GM21360 (cell line): ENCODE measurements around the gene COG2.
"Not testable (repeated sequence)": the region's sequence is repeated elsewhere in the genome, so short reads cannot be mapped to it uniquely, and the experiment has no call there.

Experiments
- ATAC-seq: cut with Tn5 transposase; IDR thresholded peaks from one replicate; pipeline ENCODE4 v1.9.1; 2021; ENCODE audit warnings: mild to moderate bottlenecking, moderate library complexity; ENCODE audit not compliant: unreplicated experiment

Gene COG2

GRCh38 chr1:230626232-230626631 lies 16.0 kb upstream of the COG2 start:
- ATAC-seq: no peak

GRCh38 chr1:230627767-230628166 lies 14.5 kb upstream of the COG2 start:
- ATAC-seq: no peak

DNA sequence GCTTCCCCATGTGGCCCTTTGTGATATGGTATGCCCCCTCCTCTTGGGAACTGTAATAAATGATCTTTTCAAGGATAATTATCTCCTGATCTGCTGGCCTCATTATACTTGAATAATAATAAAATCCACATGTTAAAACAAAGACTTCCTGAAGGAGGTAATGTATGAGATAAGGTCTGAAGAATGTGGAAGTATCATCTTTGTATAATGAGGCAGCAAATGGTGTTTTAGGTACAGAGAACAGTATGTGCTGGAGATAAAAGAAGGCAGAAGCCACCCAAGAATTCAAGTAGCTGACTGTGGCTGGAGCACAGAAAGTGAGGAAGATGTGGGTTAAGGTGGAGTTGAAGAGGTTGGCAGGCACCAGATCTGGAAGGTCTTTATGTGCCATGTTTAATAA lies 12.8 kb upstream of the COG2 start:
- ATAC-seq: no peak

- ATAC-seq: no peak
Measured at GRCh38 chr1:230631477-230631876, 10.8 kb upstream of the COG2 start.

GRCh38 chr1:230632273-230632873 lies 9.9 kb upstream of the COG2 start:
- ATAC-seq: peak; percentile 55

GRCh38 chr1:230633469-230633868 lies 8.8 kb upstream of the COG2 start:
- ATAC-seq: no peak

DNA sequence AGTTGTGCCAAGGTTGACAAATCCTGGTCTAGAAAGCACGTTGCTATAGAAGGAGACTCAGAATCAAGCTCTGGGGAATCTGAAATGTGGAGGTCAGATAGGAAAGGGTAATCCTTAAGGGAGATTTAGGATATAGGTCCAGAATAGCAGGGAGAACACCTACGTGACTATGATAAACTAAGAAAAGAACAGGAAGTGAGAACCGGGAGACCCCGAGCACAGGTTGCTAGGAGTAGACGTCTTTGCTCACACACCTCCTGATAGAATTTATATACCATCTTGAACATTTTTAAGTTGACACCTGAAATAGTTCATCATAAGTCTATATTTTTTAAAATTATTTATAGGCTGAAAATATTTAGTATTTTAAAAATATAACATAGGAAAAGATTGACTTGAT lies 7.9 kb upstream of the COG2 start:
- no peak for ATAC-seq

DNA sequence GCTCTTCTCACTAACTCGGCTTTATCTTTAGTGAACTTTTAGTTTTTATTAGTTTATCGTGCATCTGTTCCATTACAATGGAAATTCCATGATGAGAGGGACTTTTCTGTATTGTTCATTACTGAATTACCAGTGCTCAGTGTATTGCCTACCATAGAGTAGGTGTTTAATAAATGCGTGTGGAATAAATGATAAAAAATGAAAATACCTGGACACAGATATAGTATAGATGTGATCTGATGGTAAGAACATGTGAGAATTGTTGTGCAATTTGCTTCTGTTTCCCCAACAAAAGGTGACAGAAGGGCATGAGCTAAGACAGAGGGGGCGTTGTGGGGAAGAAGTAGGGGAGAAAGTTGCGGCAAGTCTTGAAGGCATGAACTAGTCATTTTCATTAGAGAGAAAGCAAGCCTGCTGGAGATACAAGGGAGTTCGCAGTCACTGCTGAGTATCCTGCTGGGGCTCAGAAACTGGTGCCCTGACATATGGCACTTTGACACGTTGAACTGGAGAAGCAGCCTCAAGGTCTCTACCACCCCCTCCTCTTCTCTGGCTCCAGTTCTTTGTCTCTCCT lies 5.6 kb upstream of the COG2 start:
- ATAC-seq: no peak

DNA sequence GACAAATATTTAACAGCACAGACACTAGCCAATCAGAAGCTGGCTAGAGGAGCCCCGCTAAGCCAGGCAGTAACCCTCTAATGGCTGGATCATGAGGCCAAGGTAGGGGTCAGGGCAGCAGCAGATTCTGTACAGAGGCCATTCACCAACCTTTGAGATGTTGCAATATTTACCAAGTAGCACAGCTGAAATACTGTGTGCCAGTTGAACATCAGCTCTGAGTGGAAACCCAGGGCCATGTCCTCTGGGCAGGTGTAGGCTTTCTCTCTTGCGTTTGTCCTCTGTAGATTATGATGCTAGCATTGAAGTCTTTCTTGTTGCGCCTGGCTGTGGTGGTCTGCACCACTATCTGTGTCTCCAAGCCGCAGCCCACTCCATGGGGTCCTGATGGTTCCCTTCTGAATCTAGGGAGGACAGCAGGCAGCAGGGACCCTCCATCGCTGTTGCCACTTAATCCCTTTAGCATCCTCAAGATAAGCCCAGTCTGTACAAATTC lies 2.5 kb upstream of the COG2 start:
- ATAC-seq: no peak

GRCh38 chr1:230641346-230641745 lies 935 bp upstream of the COG2 start:
- ATAC-seq: no peak

DNA sequence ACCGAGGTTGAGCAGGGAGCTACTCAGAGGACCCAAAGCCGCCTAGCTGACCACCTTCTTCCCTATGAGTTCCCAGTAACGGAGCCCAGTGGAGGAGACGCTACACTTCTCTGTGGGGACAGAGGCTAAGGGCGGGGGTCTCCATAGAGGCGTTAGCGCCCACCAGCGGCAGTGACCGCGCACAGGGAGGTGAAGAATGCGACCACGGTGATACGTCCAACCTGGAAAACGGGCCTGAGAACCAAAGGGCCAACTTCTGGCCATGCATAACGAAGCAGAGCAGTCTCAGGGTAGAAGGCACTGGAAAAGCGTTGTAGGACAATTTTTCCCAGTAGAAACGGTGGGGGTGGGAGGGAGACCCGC lies 400 bp upstream of the COG2 start:
- ATAC-seq: peak; percentile 2

- no peak for ATAC-seq
Measured at GRCh38 chr1:230643908-230644307, 1.6 kb downstream of the COG2 start.

DNA sequence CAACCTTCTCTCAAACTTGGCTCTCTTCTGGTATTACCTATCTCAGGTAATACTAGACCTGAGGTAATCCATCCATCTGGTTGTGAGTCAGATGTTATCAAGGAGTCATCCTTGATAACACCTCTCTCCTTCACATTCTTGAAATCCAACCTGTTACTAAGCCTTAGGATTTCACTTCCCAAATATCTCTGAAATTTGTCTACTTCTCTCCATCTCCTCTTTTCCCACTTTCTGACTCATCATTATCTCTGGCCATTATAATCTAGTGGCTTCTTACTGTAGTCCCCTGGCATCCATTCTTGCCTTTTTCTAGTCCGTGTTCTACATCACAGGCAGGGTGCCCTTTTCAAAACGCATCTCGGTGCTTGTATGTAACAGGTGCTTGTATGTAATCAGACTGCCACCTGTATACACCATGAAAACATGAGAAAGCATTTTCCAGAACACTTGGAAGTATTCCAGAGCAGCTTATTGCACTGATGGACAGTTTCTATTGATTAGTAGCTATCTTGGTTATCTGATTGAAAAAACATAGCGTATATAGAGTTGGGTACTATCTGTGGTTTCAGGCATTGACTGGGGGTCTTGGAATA lies 4.5 kb downstream of the COG2 start:
- ATAC-seq: no peak

DNA sequence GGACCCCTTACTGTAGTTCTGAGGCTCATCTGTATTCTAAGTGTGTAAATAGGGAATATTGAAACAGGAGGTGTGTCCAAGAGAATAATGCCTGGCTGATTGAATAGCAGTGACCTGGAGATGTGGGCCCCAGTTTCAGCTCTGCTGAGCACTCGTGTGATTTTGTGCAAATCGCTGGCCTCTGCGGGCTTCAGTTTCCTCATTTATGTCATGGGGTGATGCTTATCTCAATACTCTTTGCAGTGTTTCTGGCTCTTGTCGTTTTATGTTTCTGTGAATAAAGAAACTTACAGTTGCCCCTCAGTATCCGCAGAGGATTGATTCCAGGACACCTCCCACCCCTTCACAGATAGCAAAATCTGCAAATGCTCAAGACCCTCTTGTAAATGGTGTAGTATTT lies 5.0 kb downstream of the COG2 start:
- no peak for ATAC-seq

GRCh38 chr1:230648114-230648513 lies 5.8 kb downstream of the COG2 start:
- no peak for ATAC-seq

DNA sequence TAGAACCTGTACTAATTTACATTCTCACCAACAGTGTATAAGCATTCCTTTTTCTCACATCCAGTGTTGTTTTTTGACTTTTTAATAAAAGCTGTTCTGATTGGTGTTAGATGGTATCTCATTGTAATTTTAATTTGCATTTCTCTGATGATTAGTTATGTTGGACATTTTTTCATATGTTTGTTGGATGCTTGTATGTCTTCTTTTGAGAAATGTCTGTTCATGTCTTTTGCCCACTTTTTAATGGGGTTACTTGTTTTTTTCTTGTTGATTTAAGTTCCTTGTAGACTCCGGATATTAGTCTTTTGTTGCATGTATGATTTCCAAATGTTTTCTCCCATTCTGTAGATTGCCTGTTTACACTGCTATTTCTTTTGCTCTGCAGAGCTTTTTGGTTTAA lies 8.0 kb downstream of the COG2 start:
- ATAC-seq: no peak

GRCh38 chr1:230651235-230651634 lies 9.0 kb downstream of the COG2 start:
- no peak for ATAC-seq

DNA sequence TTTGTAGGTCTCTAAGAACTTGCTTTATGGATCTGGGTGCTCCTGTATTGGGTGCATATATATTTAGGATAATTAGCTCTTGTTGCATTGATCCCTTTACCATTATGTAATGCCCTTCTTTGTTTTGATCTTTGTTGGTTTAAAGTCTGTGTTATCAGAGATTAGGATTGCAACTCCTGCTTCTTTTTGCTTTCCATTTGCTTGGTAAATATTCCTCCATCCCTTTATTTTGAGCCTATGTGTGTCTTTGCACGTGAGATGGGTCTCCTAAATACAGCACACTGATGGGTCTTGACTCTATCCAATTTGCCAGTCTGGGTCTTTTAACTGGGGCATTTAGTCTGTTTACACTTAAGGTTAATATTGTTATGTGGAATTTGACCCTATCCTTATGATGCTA lies 14.4 kb downstream of the COG2 start:
- ATAC-seq: not testable (repeated sequence)

DNA sequence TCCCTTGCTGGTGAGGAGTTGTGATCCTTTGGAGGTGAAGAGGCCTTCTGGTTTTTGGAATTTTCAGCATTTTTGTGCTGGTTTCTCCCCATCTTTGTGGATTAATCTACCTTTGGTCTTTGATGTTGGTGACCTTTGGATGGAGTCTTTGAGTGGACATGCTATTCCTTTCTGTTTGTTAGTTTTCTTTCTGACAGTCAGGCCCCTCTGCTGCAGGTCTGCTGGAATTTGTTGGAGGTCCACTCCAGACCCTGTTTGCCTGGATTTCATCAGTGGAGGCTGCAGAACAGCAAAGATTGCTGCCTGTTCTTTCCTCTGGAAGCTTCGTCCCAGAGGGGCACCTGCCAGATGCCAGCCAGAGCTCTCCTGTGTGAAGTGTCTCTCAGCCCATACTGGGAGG lies 15.8 kb downstream of the COG2 start:
- ATAC-seq: not testable (repeated sequence)

DNA sequence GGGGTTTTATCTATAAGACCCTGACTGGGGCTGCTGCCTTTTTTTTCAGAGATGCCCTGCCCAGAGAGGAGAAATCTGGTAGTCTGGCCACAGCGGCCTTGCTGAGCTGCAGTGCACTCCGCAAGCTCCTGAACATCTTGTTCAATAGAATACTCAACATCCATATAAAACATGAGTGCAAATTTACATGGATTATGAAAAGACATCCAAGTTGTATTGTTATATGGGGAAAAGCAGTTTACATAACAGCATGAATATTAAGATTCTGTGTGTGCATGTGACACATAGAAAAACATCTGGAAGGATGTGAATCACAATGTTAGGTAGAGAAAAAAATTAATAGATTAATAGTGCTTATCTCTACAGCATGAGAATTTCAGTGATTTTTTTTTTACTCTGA lies 16.4 kb downstream of the COG2 start:
- ATAC-seq: no peak

GRCh38 chr1:230661976-230662375 lies 19.7 kb downstream of the COG2 start:
- ATAC-seq: no peak

GRCh38 chr1:230668227-230668626 lies 25.9 kb downstream of the COG2 start:
- no peak for ATAC-seq

GRCh38 chr1:230669543-230669942 lies 27.3 kb downstream of the COG2 start:
- ATAC-seq: no peak
